Iris pigment epithelial cell (primary cell): ENCODE measurements around the gene SPART.

Experiments used
- DNase-seq: peaks from one replicate; pipeline ENCODE4 v3.0.0-alpha.2; 2011; ENCODE audit warnings: low read depth

SPART gene, protein sequence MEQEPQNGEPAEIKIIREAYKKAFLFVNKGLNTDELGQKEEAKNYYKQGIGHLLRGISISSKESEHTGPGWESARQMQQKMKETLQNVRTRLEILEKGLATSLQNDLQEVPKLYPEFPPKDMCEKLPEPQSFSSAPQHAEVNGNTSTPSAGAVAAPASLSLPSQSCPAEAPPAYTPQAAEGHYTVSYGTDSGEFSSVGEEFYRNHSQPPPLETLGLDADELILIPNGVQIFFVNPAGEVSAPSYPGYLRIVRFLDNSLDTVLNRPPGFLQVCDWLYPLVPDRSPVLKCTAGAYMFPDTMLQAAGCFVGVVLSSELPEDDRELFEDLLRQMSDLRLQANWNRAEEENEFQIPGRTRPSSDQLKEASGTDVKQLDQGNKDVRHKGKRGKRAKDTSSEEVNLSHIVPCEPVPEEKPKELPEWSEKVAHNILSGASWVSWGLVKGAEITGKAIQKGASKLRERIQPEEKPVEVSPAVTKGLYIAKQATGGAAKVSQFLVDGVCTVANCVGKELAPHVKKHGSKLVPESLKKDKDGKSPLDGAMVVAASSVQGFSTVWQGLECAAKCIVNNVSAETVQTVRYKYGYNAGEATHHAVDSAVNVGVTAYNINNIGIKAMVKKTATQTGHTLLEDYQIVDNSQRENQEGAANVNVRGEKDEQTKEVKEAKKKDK

DNA sequence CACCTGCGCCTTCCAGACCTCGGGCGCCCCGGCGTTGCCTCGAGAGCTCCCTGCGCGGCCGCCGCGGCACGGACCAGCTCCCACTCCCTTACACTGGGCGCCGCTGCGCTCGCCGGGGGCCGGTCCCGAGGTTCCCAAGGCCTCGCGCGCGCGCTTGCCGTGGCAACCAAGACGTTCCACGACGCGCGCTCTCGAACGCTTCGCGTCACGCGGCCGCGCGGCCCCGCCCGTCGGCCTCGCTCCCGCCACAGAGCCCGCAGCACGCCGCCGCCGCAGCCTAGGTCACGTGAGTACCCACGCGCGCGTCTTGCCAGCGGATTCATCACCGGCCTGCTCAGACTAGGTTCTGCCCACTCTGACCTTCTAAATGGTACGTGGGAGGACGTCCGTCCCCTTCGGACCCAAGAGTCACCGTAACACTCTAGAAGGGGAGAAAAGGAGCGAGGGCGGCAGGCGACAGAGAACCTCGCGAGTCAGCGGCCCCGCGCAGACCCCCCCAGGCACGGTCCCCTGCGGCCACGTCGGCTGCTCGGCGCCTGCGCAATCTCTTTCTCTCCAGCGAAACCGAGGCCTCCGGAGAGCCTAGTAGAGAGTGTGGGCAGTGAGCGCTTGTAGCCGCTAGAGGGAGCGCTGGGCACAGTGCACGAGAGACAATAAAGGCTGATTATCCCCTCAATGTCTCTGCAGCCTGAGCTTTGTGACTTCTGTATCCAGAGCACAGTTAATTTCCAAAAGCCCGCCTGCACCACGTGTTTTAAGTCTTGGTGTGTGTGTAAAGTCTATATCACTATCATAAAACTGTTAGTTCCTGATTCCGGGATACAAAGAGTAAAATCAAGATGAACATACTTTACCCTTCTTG lies at the start of gene SPART:
Gene SPART, minus strand, starts transcription at position 173 of the 862 bp plus-strand sequence. CDS start 10,564 bp downstream, outside the sequence.
- DNase-seq, result peak; percentile 91

DNA sequence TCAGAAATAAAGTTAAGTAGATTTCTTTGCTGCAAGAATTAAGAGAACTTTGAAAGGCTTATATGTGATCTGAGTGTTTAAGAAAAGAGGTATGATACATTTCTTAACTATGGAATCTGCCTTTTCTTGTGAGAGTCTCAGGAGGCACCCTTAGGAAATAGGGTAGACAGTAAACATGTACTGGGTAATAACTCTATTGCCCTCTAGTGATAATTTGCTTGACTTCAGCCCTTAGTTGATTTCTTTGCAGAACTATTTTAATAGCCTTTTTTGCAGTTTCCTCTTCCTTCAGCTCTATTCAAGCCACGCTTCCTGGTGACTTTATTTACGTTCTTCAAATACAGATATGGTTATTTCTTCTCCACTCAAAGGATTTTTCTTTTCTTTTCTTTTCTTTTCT lies 49.1 kb upstream of the SPART start:
- DNase-seq, result peak; percentile 77

DNA sequence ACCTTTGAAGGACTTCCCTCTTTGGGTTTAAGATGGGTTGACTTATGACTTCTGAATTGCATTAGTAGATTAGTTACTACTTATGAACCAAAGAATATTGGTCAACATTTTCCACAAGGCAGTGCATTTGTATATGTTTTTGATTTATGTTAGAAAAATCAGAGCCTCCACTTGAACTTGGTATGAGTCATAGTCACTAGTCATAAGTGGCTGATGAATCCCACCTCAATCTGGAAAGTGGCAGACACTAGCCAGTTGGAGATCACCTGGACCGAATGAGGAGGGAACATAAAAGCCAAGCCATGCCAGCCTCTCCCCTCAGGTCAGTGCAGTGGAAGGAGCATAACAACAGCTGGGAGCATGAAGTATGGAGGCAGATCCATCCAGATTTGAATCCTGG lies 39.3 kb upstream of the SPART start:
- peak; percentile 70 for DNase-seq

DNA sequence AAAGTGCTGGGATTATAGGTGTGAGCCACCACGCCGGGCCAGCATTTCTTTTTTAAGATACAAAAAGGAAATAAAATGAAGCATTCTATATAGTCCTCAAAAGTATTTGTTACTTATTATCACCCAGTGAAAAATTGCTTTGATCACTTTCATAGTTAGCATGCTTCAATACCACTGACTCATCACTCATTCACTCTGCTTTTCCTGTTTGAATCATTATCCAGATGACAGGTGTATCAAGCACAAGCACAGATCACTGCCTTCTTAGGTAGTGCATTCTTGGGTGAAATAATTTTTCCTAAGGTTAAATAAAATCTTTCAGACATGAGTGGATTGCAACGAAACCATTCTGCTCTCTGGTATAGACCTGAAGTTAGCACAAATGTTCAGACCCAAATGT lies 35.8 kb upstream of the SPART start:
- DNase-seq, result peak; percentile 35

DNA sequence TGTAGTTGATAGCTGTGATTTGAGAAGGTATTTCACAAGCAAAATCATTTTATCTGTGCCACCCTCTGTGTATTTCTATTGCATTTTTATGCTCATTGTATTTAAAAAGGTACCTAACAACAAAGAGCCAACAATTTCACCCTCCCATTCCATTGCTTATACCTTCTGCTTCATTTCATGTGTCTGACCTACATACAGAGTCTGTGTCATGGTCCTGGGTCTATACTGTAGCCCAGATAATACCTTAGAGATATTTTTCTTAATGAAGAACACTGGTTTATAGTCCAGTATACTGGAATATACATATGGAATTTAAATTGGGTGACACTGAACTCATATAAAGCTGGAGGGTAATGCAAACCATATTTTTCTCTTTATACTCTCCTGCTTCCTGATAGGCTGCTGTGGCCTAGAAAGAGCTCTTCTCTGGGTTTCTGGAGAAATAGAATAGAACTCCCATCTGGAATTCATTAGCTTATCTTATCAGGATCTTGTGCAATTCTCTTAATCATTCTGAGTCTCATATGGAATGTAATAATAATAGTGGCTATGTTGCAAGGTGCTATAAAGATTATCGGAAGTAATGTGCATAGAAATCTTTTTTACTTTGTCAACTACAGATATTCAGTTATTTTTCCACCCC lies 31.8 kb upstream of the SPART start:
- DNase-seq, result peak; percentile 72

DNA sequence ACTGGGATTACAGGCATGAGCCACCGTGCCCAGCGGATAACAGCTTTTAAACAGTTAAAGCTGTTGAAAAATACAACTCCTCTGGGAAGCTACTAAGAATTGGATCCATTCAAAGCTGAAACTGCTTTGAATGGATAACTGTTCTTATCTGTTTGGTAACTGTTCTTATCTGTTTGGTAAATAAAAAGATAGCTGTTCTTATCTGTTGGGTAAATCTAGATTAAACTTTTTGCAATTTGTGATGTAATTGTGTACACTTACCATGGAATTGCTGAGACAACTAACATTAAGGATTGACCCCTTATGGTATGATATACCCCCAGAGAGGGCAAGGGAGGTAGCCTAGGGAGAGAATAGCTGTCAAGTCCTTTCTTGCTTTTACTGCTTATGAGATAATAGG lies 27.9 kb upstream of the SPART start:
- no peak for DNase-seq

DNA sequence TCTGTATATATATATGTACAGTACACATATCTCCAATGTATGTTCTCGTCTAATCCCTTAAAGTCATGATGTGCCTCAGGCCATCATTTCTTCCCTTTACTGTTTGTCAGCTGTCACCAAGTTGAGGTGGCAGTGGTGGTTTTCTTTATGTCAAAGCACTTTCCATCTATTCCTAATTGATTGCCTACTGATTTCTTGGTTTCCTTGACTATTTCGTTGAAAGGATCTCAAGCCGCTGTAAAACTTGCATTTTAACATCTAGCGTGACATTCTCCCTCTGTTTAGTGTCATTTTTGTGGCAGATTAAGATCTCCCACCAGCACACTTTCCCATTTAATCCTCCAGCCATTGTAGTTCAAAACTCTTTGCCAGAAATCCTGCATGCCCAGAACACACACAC lies 25.0 kb upstream of the SPART start:
- DNase-seq, result no peak

DNA sequence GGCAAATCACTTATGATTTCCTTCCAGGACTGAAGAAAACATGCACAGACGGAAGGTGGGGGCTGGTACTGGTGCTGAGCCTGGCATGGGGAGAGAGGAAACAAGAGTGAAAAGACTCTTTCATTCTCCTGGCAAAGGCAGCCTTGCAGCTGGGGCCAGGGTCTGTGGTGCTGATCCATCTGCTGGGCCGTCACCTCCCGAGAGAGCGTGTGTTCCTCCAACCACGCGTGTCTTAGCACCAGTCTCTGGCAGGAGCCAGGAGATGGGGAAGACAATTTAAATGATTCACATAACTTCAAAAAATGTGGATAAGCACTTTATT lies 23.9 kb upstream of the SPART start:
- DNase-seq, result no peak

DNA sequence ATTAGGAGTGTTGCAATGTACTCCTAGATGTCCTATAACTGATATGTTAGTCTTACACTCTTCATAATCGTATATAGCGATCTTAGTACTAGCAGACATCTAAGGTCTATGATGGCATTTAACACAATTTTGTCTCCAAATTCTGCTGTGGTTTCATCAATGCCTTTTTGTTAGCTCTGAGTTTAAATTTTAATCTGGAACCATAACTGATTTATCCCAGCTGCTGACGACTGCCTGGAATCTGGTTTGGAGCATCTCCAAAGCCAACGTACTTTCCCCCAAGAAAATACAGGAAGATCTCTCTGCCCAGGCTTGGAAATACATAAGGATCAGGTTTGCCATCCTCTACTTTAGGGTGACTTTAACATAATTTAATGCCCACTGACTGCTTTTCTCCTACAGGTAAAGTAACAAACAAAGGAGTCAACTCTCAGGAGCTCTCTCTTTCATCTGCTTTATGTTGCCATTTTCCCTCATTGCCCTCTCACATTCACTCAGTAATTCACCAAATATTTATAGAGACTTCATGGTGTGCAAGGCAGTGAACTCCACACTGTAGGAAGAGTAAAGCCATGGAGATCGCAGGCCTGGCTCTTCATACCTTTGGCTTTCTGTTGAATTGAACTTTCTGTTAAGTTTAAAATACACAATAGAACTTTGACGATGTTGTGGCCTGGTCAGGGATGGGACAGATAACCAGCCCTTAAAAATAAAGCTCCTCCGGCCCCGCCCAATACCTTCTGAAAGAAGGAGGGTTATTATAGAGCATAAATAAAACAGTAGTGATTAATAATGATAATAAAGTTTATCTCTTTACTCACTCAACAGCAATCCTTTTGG lies 23.3 kb upstream of the SPART start:
- no peak for DNase-seq

DNA sequence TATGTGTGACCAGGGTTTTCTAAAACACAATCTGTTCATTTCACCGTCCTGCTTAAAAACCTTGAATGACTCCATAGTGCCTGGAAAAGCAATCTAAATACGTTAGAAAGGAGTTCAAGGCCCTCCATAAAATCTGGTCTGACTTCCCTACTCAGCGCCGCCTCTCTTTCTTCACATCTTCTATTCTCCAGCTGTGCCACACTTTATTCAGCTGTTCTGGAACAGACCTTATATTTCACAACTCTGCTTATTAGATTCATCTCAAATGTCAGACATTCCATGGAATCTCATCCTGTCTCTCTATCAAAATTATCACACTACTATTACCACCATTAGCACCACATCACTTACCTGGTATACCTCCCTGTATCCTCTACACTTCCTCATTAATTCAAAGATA lies 19.8 kb upstream of the SPART start:
- DNase-seq, result no peak

DNA sequence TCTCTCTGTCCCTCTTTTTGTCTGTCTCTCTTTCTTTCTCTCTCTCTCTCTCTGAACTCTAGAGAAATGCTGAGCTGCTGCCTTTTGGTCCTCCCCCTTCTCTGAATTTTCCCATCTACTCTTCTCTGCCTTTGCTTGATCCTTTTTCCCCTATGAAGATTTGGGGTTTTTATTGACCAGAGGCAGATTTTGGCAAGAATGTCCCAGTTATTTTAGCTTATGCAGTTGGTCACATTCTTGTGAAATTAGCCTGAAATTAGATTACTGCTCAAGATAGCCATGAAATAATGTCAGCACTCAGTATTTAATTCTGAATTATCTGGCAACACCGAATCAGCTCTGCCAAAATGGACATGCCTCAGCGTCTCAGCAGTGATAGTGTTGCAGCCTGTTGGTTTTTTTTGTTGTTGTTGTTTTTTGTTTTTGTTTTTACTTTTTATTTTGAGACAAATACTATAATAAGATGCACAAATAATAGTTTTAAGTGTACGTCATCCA lies 17.2 kb upstream of the SPART start:
- DNase-seq, result no peak

DNA sequence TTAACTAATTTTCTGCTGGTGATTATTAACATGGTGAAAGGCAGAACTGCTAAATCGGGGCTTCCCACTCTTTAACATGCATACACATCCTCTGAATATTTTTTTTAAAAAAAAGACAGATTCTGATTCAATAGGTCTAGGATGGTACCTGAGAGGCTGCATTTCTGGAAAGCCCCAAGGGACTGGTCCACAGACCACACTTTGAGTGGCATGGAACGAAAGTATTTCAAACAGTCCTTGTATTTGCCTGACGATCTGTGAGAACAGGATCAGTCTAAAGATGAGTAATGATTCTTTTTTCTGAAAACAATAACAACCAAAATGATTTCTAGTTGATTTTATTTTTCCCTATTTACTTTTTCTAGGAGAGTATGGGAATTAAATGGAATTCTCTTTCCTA lies 16.7 kb upstream of the SPART start:
- DNase-seq, result no peak

DNA sequence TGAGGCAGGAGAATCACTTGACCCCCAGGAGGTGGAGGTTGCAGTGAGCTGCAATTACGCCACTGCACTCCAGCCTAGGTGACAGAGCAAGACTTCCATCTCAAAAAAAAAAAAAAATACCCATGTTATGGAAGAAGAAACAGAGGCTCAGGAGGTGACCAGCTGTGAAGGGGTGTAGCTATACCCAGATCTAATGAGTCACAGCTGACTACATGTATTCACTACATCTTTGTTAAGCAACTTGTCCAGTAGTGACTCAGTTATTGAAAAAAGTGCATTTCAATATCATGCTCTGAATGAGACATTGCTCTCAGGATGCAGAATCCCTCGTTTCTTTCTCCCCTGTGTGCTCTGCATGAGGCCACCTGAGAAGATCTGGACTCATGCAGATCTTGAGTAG lies 16.1 kb upstream of the SPART start:
- peak; percentile 89 for DNase-seq

DNA sequence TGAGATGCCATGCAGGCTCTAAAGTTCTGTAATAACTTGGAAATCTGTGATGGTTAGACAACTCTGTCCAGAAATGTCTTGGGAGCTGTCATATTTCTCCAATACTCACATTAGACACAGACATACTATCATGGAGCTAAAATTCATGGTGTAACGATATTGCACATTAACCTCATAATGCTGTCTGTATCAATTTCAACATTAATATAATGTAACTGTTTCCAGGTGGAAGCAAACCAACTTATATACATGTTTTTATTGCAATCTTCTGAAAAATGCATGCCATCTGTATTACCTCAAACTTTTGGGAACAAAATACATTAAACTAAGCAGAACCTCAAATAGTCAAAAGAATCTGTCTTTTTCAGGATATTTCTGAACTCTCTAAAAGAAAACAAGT lies 14.7 kb upstream of the SPART start:
- no peak for DNase-seq

DNA sequence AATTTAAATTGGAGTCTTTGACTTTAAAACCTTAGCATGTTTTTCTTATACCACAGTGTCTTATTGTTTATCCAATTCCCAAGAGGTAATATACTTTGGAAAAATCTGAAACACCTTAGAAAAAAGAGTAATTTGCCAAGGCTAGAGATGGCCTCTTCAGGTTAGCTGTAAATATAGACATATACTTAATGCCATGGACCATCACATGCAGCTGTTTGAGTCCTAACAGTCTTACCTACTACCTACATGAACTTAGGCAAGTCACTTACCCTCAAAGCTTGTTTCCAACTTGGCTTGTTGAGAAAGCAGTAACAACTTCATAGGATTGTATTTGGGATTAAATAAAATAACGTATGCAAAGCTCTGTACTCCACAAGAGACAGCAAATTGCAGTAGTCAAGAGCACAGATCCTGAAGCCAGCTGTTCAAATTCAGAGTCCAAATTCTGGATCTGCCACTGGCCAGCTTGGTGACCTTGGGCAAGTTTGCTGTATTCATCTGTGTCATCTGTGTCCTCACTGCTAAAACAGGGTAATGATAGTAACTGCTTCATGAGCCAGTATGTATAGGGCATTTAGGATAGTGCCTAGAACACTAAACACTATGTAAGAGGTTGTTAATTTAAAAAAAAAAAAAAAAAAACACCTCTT lies 13.2 kb upstream of the SPART start:
- no peak for DNase-seq

DNA sequence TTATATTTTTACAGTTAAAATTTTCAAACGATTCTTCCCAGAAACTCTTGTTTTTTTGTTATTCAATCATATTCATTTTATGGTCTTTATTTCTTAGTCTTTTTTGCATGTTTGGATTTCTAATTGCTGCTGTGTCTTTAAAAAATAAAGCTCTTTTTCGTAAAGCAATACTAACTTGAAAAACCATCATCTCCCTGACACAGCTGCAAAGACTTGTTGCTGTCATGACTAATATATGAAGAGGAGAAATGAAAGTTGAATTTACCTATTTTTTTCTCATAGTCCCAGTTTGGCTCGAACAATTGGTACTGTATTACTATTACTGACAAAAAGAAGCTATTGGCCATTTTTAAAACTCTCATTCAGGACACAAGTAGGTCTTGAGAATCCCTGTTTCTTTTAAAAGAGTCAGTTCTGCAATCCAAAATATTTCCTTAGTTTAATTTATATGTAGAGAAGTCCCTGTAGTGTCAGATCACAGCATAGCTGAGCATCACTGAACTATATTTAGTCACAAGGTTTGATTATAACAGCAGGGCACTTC lies 12.1 kb upstream of the SPART start:
- DNase-seq, result no peak

DNA sequence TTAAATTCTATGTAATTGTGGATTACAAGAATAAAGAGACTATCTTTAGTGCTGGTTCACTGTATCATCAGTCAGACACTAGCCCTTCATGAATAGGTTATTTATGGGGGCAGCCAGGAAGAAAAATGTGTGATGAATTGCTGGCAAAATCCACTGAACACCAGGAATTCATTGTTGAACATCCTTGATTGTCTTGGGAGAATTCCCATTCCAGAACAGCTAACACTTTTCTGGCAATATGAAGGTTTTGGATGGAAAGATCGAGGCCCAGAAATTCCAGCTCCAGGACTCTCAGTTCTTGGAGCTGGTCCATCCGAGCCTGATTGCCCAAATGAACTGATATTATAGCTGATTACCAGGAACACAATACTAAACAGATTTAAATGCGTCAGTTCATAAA lies 11.5 kb upstream of the SPART start:
- DNase-seq, result no peak

DNA sequence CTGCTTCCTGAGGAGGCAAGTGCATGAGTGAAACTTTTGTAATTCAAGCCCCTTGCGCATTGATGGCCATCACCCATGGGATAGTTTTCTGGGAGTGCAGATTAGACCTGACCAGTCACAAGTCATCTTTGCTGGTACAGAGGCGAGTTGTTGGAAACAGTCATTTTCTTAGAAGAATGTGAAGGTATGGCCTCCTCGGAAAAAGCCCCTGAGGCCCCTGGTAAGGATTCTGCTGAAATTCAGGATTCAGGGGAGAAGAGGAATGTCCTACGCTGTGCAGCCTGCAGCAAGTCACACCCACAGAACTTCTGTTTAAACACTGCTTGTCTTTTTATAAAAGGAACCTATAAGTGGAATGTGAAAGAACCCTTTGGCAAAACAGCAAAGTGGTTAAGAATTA lies 11.0 kb upstream of the SPART start:
- DNase-seq, result no peak

DNA sequence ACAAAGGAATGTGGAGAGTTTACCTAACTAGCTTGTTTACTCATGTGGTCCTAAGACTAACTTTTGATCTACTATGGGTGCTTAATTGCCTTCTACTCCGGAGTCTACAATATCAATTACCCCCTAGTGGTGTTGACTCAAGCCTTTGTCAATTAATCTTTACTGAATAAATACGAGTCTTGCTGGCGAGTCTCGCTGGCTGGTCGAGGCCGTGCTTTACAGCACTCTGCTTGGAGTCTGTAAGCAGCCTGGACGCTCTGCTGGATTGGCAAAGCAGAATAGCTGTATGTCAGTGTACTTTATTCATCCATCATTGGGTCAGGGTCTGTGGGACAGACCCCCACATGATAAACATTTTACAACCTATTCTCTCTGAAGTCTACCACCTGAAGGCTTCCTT lies 9.9 kb upstream of the SPART start:
- no peak for DNase-seq

DNA sequence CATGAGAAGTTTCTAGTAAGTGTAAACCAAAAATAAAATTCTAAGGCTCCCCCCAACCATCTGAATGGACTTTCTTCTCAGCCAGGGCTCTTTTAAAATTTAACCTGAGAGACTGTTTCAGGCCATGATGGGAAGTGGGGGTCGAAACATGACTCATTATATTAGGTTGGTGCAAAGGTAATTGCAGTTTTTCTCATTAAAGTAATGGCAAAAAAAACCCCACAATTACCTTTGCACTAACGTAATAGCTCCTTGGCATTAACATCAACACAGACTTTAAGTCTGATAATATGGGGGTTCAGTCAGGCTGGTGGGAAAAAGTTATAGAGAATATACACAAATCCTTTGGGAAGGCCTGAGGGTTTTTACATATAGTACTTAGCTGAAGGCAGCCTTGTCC lies 9.4 kb upstream of the SPART start:
- DNase-seq, result no peak
